Measurements from ENCODE around the gene LMO7. TPM values are rescaled to one million over a fixed set of nuclear protein-coding genes. Genes with fewer than 3 reads are reported as not detected.
"Not testable (repeated sequence)": the region's sequence is repeated elsewhere in the genome, so short reads cannot be mapped to it uniquely, and the experiment has no call there.

The LMO7 gene
- total RNA-seq, 1 donor from 2014 or later = 57.0 TPM

- not testable (repeated sequence) for DNase-seq (ENCODE audit: low spot score)
These were observed 106.9 kb downstream of the LMO7 start for GRCh38 chr13:75743072-75743471.

- no peak for DNase-seq (ENCODE audit: low spot score)
These were observed 108.0 kb downstream of the LMO7 start for GRCh38 chr13:75744127-75744526.

GRCh38 chr13:75745387-75745786, 109.3 kb downstream of the LMO7 start:
- no peak for DNase-seq (ENCODE audit: low spot score)

- no peak for DNase-seq (ENCODE audit: low spot score)
These were observed 112.7 kb downstream of the LMO7 start for GRCh38 chr13:75748874-75749273.

- no peak for DNase-seq (ENCODE audit: low spot score)
These were observed 113.3 kb downstream of the LMO7 start for GRCh38 chr13:75749407-75749806.

DNA sequence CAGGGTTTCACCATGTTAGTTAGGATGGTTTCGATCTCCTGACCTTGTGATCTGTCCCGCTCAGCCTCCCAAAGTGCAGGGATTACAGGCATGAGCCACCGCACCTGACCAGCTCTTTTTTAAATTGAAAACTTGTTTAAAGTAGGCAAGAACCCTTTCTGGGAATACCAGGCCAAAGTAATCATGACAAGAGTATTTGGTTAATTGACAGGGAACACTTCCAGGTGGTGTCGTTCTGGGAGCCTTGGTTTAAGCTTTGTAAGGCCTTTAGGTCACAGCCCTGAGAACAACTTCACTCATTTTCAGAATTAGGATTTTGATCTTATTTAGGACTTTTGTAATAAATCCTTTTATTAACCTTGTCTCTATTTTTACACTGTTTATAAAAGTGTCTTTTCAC, 115.2 kb downstream of the LMO7 start:
- no peak for DNase-seq (ENCODE audit: low spot score)

DNA sequence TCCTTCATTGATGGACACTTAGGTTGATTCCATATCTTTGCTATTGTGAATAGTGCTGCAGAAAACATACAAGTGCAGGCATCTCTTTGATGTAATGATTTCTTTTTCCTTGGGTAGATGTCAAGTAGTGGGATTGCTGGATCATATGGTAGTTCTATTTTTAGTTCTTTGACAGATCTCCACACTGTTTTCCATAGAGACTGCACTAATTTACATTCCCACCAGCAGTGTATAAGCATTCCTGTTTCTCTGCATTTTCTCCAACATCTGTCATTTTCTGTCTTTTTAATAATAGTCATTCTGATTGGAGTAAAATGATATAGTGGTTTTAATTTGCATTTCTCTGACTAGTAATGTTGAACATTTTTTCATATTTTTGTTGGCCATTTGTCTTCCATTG, 116.7 kb downstream of the LMO7 start:
- DNase-seq (ENCODE audit: low spot score) = no peak

DNA sequence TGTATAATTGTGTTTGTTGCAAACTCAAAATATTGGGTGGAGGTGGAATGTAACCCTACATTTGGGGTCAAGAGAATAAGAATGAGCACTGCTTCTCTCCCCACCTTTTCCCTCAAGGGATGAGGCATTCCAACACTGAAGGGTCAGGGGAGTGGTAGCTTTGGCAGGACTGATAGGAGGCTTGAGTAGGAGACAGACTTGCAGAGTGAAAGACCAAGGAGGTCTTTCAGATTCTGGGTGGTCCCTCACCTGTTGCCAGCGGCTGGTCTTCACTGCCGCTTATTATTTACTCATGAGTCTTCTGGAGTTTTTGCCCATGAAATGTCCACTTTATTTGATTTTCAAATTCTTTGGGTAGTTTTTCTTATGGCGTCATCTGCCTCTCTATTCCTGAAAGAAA, 118.8 kb downstream of the LMO7 start:
- DNase-seq (ENCODE audit: low spot score) = no peak

- no peak for DNase-seq (ENCODE audit: low spot score)
These were observed 121.2 kb downstream of the LMO7 start for GRCh38 chr13:75757336-75757735.

DNA sequence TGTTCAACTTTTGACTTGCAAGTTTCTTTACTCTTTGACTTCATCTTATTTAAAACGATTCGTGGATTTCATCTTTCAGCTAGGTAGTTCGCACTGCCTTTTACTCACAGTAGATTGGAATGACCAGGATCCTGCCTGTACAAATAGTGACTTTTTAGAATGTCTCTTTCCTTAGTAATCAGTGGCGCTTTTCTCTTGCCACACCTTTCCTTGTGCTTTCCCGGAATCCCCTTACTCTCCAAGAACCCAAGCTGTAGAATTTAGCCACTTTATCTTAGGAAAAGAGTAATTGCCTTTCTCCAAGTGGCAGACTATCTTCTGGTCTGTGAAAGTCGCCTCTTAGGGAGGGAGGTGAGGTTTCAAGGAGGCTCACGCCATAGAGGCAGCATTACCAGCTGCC, 123.4 kb downstream of the LMO7 start:
- DNase-seq (ENCODE audit: low spot score) = no peak

- DNase-seq (ENCODE audit: low spot score) = peak; percentile 52
These were observed 124.2 kb downstream of the LMO7 start for GRCh38 chr13:75760131-75761021.

DNA sequence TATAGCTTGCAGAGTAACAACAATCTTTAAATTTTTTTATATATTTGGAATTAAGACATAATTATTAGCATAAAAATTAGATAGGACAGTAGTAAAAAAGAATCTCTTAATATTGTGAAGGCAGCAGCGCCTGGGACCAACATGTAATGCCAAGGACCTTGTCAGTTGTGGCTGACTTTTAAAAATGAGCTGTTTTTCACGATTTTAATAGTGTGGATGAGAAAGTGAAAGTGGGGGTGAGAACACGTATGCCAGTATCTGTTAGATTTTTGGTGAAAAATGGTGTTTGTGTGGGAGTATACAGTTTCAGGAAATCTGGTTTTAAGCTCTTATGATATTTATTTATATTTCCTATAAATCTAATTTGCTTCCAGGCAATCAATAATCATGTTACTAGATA, 125.2 kb downstream of the LMO7 start:
- no peak for DNase-seq (ENCODE audit: low spot score)

GRCh38 chr13:75762076-75762937, 126.2 kb downstream of the LMO7 start:
- DNase-seq (ENCODE audit: low spot score) = peak; percentile 46

DNA sequence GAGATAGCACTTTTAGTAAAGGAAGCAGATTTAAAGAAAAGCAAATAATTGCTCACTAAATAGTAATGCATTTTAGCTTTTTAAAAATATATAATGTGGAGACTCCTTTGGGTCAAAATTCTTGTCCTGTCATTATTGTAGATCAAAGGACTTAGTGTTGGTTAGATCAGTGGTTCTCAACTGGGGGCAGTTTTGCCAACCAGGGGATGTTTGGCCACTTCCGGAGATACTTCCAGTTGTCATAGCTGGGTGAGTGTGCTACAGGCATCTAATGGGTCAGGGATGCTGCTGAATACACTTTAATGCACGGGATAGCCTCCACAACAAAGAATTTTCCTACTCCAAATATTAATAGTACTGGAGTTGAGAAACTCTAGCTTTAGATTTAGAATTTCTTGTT, 126.8 kb downstream of the LMO7 start:
- no peak for DNase-seq (ENCODE audit: low spot score)

GRCh38 chr13:75763512-75763911, 127.4 kb downstream of the LMO7 start:
- no peak for DNase-seq (ENCODE audit: low spot score)

GRCh38 chr13:75764251-75764925, 128.3 kb downstream of the LMO7 start:
- DNase-seq (ENCODE audit: low spot score) = no peak

DNA sequence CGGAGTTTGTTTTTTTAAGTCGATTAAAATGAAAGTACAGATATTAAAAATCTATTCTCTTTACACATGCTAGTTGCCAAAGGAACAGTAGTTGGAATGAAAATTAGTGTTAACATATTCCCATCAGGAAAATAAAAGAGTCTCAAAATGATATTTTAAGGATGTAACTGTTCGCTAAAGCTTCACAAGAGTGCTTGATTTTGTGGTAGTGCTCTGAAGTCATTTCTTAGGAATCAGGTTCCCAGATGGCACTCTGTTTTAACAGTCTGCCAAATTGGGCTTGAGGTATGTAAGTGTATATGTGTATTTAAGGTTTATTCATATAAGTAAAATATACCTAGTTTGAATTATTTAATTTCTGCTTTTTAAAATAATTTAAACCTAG, 128.8 kb downstream of the LMO7 start:
- no peak for DNase-seq (ENCODE audit: low spot score)

DNA sequence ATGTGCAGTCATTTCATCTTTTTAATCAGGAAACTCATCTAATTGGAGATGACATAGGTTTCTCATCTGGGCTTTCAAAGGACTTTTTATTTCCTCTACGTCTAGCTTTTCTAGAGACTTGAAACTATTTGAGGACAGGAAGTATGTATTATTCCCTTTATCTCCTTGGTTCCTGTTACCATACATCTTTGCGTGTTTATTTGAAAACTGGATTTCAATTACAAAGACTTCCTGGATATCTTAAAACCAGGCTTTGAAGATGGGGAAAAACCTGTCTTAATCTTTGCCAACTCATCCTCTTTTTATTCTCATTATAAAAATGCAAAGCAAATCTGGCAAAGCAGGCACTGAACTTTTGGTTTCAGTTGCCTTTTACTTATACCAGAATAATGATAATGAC, 130.5 kb downstream of the LMO7 start:
- DNase-seq (ENCODE audit: low spot score) = no peak

DNA sequence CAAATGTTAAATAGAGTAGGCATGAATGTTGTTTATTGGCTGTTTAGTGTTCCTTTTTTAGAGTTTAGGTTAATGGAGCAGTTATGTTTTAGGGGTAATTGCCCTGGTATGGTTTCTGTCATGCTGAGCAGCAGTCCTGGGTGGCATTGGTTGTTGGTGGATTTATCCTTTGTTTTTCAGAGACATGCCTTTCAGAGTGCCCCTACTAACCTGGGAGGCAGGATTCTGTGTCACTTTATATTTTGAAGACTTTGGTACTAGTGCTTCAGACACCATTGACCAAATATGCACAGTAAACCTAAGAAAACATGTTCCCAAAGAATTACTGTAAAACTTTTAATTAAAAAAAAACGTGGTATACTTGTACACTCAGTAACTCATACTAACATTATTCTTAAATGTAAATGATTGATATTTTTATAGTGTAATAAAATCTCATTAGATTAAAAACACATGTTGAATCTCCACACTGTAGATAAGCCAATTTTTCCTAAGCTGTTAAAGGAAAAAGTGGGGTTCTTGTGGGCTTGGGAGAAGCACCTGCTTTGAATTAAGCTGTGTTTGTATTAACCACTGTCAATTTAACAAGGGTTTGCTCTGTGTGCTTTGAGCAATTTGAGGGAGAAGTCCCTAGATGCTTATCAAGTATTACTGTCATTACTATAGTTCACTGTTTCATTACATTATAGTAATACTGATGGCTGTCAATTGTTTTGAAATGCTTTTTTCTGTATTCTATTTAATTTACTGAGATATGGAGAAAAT, 133.2 kb downstream of the LMO7 start:
- DNase-seq (ENCODE audit: low spot score) = no peak

GRCh38 chr13:75770164-75770563, 134.0 kb downstream of the LMO7 start:
- no peak for DNase-seq (ENCODE audit: low spot score)

DNA sequence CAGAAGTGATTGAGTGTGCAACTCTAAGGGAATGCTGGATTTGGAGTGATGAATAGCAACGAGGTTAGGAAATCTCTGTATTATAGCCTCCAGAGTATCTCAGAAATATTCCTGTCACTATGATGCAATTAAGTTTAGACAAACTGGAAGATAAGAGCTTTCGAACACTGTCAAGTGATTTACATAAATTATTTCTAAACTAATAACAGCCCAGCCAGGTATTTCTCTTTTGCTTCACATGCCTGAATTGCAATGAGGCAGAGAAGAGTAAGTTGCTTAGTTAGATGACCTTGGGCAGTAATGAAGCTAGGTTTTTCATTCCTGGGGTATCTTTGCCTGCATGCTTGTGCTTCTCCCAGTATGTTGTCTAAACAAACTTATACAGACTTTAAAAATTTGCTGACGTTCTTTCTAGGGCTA, 134.5 kb downstream of the LMO7 start:
- no peak for DNase-seq (ENCODE audit: low spot score)

GRCh38 chr13:75771226-75771625, 135.1 kb downstream of the LMO7 start:
- DNase-seq (ENCODE audit: low spot score) = no peak
